Upper lobe of left lung (tissue), 6 donors: Measurements from ENCODE around the gene GRID1. TPM values are rescaled to one million over a fixed set of nuclear protein-coding genes. Genes with fewer than 3 reads are reported as not detected.

ENCODE experiments used
- ATAC-seq, 2 donors: fragments of 200-7000 bp; cut with Tn5 transposase; one replicate each; pipeline ENCODE4 v1.9.1; 2022; ENCODE audit warnings: mild to moderate bottlenecking in 2 of 2, moderate library complexity in 2 of 2; ENCODE audit not compliant: low FRiP score in 2 of 2
- DNase-seq, 2 donors: peaks; one replicate each; pipeline ENCODE4 v3.0.0-alpha.2; 2019 to 2020
- H3K27ac ChIP-seq, 4 donors: fragments of 200-600 bp; sonication (generic); one replicate each; pipeline ENCODE4 v1.5.1; 2016 to 2019
- H3K27me3 ChIP-seq, 4 donors: fragments of 200-600 bp; sonication (generic); one replicate each; pipeline ENCODE4 v1.5.1; 2017 to 2019
- H3K36me3 ChIP-seq, 4 donors: fragments of 200-600 bp; sonication (generic); one replicate each; pipeline ENCODE4 v1.5.1; 2016 to 2019
- H3K4me1 ChIP-seq, 4 donors: fragments of 200-600 bp; sonication (generic); one replicate each; pipeline ENCODE4 v1.5.1; 2018 to 2019
- H3K4me3 ChIP-seq, 4 donors: fragments of 200-600 bp; sonication (generic); one replicate each; pipeline ENCODE4 v1.5.1; 2017 to 2019; ENCODE audit warnings: mild to moderate bottlenecking in 2 of 4, moderate library complexity in 1 of 4
- H3K9me3 ChIP-seq, 4 donors: fragments of 200-600 bp; sonication (generic); one replicate each; pipeline ENCODE4 v1.5.1; 2018 to 2019
- CTCF ChIP-seq, 6 experiments: fragments of 450-650 bp in 4 of 6; fragments of 200-600 bp in 2 of 6; sonication (generic) in 2 of 6; IDR thresholded peaks; one replicate each; pipeline ENCODE4 v1.5.1; 2016 to 2019; ENCODE audit warnings: antibody characterized with exemption in 6 of 6
- EP300 ChIP-seq, 4 donors: sonication (generic); formaldehyde crosslinking; IDR thresholded peaks; one replicate each; pipeline ENCODE4 v1.5.1; 2017; ENCODE audit warnings: antibody characterized with exemption in 4 of 4, control low read depth in 2 of 4
- POLR2A ChIP-seq, 4 donors: fragments of 450-650 bp; IDR thresholded peaks; one replicate each; pipeline ENCODE4 v1.5.1; 2016 to 2017; ENCODE audit warnings: antibody characterized with exemption in 4 of 4, mild to moderate bottlenecking in 2 of 4
- POLR2AphosphoS5 ChIP-seq, 2 donors: sonication (generic); formaldehyde crosslinking; IDR thresholded peaks; one replicate each; pipeline ENCODE4 v1.5.1; 2017; ENCODE audit warnings: antibody characterized with exemption in 2 of 2
- WGBS, 2 donors: methylation state at CpG; one replicate each; pipeline ENCODE4 v1.1.5; 2017 to 2018; 5-methylcytosine and 5-hydroxymethylcytosine counted together
- total RNA-seq, 6 donors: library from RNA; depleted of rRNA in 4 of 6; stranded (reverse); fragments of >200 nt in 4 of 6; gene quantifications; one replicate each; pipeline versions ENCODE4 v1.1.0 to v1.2.1, GENCODE V29; 2016 to 2021
- donor health status: DM: no; HTN: no; CAD: no; lungs with moderate emphysema.
- donor health status: DM: no; HTN: yes; CAD: no; lungs with severe emphysema.

GRID1 gene
- total RNA-seq, 6 donors from 2014 or later = 1.5 to 5.2 (median 3.2) TPM

- Histone ChIP-seq H3K36me3 (no peaks in the 10 kb centered on the region), H3K4me3 (no peak overlapping the region), H3K9me3 (no peaks in the 10 kb centered on the region), H3K27me3 (no peaks in the 10 kb centered on the region), H3K4me1 (no peaks in the 10 kb centered on the region), H3K27ac (no peak overlapping the region)
- ATAC-seq (no peak), DNase-seq (no peak)
- TF ChIP-seq EP300 (IDR thresholded peaks at IDR 0.05) (no peak), CTCF (IDR thresholded peaks at IDR 0.05) (no peak), POLR2A (IDR thresholded peaks at IDR 0.05) (no peak), POLR2AphosphoS5 (IDR thresholded peaks at IDR 0.05) (no peak)
- 60 to 70% methylated on average over 5 of the region's 5 CpGs for WGBS, 2 donors
Measured at GRCh38 chr10:85600026-85600743, 766.4 kb downstream of the GRID1 start.

GRCh38 chr10:85599081-85599480, 767.5 kb downstream of the GRID1 start:
- H3K27me3 ChIP-seq = no peaks in the 10 kb centered on the region
- H3K9me3 ChIP-seq = no peaks in the 10 kb centered on the region
- no peak overlapping the region for H3K27ac ChIP-seq
- no peak for DNase-seq
- WGBS, 2 donors = 95% methylated on average over 2 of the region's 2 CpGs
- no peaks in the 10 kb centered on the region for H3K4me1 ChIP-seq
- no peak for ATAC-seq
- H3K4me3 ChIP-seq = no peak overlapping the region
- TF ChIP-seq CTCF (IDR thresholded peaks at IDR 0.05) (no peak), POLR2A (IDR thresholded peaks at IDR 0.05) (no peak), EP300 (IDR thresholded peaks at IDR 0.05) (no peak), POLR2AphosphoS5 (IDR thresholded peaks at IDR 0.05) (no peak)
- H3K36me3 ChIP-seq = no peaks in the 10 kb centered on the region

GRCh38 chr10:85598646-85599045, 767.9 kb downstream of the GRID1 start:
- WGBS, 2 donors = 74 to 85% methylated on average over 6 of the region's 6 CpGs
- TF ChIP-seq POLR2A (IDR thresholded peaks at IDR 0.05) (no peak), EP300 (IDR thresholded peaks at IDR 0.05) (no peak), CTCF (IDR thresholded peaks at IDR 0.05) (no peak), POLR2AphosphoS5 (IDR thresholded peaks at IDR 0.05) (no peak)
- H3K4me3 ChIP-seq = no peak overlapping the region
- no peaks in the 10 kb centered on the region for H3K4me1 ChIP-seq
- no peak for ATAC-seq
- H3K27ac ChIP-seq = no peak overlapping the region
- no peaks in the 10 kb centered on the region for H3K36me3 ChIP-seq
- H3K27me3 ChIP-seq = no peaks in the 10 kb centered on the region
- no peak for DNase-seq
- H3K9me3 ChIP-seq = no peaks in the 10 kb centered on the region

DNA sequence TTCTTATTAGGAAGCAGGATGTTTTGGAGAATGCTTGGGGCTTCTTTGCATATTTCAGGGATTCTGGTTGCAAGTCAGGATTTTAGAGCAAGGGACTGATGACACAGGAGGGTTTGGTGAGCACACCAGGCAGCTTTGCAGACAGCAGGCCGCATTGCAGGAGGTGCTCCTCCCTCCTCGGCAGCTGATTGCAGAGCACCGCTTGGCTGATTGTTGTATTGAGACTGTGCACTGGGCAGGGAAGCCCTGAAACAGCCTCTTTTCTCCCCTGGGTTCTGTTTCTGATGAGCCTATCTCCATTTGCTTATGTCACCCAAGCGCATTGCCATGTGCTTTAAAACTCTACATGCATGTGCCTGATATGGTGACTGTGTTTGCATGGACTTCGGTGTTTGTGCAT, 769.6 kb downstream of the GRID1 start:
- H3K27ac ChIP-seq = no peak overlapping the region

More for the DNA sequence above, 769.6 kb downstream of the GRID1 start:
- no peaks in the 10 kb centered on the region for H3K4me1 ChIP-seq
- no peak for ATAC-seq
- TF ChIP-seq POLR2AphosphoS5 (IDR thresholded peaks at IDR 0.05) (no peak), POLR2A (IDR thresholded peaks at IDR 0.05) (no peak), EP300 (IDR thresholded peaks at IDR 0.05) (no peak), CTCF (IDR thresholded peaks at IDR 0.05) (no peak)
- no peak for DNase-seq
- no peaks in the 10 kb centered on the region for H3K27me3 ChIP-seq
- no peaks in the 10 kb centered on the region for H3K36me3 ChIP-seq
- no peak overlapping the region for H3K4me3 ChIP-seq
- H3K9me3 ChIP-seq = no peaks in the 10 kb centered on the region
- WGBS, 2 donors = 83 to 89% methylated on average over 5 of the region's 5 CpGs
